Adrenal gland (tissue), 5 donors: ENCODE results near the gene PPFIA2.

Experiments
- POLR2A ChIP-seq, 2 donors: fragments of 450-650 bp; IDR thresholded peaks; one replicate each; pipeline ENCODE4 v1.6.1; 2017; ENCODE audit warnings: antibody characterized with exemption in 2 of 2, mild to moderate bottlenecking in 2 of 2, moderate library complexity in 1 of 2
- TF ChIP-seq, protein P1 (sequence below), 6 experiments: fragments of 450-650 bp in 4 of 6; fragments of 200-600 bp in 2 of 6; sonication (generic) in 1 of 6; IDR thresholded peaks; 1 replicate in 5 of 6; 2 replicates in 1 of 6; pipeline versions ENCODE4 v1.5.1 to v1.8.0; 2016 to 2021; ENCODE audit warnings: antibody characterized with exemption in 6 of 6, mild to moderate bottlenecking in 2 of 6, moderate library complexity in 1 of 6
- donor health status: DM: no; HTN: no; CAD: no.

DNA sequence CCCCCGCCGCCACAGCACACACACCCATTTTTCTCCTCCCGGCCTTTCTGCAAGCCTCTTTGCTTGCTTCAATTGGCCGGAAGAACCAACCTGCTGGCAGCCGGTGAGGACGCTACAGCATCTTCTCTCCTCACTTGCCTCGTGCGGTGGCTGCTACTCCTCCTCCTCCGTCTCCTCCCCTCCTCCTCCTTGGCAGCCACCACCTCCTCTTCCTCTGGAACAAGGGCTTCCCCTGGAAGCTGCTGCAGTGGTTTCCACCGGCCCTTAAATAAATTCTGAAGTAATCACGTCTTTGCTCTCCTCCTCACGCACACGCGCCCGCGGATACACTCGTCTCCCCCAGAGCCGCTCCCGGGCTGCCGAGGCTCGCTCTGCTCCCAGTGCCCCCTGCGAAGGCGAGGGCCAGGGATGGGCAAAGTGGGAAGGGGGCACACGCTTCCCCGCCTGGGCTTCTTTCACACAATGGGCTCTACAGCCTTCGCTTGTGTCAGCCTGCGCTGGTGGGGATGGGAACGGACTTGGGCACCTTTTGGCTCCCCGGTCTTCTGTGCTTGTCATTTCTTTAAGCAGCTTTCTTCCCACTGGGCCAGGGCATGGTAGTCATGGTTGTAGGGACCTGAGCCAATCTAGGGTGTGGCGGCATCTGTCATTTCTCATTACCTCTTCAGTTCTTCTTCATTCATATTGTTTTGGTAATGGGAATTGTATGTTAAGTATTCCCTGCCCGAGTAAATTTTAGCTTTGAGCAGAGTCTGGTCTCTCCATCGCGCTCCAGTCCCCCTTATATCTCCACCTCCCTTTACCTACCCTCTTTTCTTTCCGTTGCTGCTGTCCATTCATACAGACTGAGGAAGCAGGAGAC is at the start of gene PPFIA2:
- TF ChIP-seq, protein P1, sequence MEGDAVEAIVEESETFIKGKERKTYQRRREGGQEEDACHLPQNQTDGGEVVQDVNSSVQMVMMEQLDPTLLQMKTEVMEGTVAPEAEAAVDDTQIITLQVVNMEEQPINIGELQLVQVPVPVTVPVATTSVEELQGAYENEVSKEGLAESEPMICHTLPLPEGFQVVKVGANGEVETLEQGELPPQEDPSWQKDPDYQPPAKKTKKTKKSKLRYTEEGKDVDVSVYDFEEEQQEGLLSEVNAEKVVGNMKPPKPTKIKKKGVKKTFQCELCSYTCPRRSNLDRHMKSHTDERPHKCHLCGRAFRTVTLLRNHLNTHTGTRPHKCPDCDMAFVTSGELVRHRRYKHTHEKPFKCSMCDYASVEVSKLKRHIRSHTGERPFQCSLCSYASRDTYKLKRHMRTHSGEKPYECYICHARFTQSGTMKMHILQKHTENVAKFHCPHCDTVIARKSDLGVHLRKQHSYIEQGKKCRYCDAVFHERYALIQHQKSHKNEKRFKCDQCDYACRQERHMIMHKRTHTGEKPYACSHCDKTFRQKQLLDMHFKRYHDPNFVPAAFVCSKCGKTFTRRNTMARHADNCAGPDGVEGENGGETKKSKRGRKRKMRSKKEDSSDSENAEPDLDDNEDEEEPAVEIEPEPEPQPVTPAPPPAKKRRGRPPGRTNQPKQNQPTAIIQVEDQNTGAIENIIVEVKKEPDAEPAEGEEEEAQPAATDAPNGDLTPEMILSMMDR (IDR thresholded peaks at IDR 0.05) = no peak
- TF ChIP-seq POLR2A (IDR thresholded peaks at IDR 0.05) = no peak
